ENCODE measurements around the gene SMIM41.

SMIM41 gene

DNA sequence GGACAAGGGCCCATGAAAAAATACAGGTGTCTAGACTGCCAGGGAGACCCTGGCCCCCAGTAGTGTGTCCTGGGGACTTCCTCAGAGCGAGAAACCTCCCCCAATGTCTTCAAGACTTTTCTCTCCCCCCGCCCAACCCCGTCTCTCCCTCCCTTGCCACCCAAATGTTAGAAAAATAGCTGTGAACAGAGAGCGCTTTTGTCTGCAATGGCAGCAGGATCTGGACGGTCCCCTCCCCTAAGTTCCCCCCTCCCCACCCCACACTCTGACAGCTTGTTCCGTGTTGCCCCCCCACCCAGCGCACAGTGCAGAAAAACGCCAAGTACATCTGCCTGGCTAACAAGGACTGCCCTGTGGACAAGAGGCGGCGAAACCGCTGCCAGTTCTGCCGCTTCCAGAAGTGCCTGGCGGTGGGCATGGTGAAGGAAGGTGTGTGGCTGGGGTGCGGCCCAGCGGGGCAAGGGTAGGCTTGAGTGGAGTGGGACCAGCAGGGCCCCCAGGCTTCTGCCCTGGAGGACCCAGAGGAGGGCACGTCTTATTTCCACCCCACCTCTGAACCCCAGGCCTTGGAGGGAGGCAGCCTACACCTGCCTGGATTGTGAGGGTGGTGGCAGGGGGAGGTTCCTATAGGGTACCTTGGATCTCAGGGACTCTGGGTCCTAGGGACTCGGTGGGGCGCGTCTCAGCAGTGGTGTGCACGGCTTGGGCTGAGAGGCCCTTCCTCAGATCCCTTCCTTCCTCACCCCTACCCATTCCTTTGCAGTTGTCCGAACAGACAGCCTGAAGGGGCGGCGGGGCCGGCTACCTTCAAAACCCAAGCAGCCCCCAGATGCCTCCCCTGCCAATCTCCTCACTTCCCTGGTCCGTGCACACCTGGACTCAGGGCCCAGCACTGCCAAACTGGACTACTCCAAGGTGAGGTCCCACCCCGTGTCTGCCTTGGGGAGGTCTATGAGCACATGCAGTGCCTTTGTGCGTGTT, 23.5 kb upstream of the SMIM41 start:
- H3K4me3 ChIP-seq (ENCODE audit: low read length), result no peak overlapping the region
- no peak for DNase-seq (ENCODE audit: low read depth)
- TF ChIP-seq, protein P1, sequence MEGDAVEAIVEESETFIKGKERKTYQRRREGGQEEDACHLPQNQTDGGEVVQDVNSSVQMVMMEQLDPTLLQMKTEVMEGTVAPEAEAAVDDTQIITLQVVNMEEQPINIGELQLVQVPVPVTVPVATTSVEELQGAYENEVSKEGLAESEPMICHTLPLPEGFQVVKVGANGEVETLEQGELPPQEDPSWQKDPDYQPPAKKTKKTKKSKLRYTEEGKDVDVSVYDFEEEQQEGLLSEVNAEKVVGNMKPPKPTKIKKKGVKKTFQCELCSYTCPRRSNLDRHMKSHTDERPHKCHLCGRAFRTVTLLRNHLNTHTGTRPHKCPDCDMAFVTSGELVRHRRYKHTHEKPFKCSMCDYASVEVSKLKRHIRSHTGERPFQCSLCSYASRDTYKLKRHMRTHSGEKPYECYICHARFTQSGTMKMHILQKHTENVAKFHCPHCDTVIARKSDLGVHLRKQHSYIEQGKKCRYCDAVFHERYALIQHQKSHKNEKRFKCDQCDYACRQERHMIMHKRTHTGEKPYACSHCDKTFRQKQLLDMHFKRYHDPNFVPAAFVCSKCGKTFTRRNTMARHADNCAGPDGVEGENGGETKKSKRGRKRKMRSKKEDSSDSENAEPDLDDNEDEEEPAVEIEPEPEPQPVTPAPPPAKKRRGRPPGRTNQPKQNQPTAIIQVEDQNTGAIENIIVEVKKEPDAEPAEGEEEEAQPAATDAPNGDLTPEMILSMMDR (conservative IDR thresholded peaks at IDR 0.05; ENCODE audit: low read length), result no peak

DNA sequence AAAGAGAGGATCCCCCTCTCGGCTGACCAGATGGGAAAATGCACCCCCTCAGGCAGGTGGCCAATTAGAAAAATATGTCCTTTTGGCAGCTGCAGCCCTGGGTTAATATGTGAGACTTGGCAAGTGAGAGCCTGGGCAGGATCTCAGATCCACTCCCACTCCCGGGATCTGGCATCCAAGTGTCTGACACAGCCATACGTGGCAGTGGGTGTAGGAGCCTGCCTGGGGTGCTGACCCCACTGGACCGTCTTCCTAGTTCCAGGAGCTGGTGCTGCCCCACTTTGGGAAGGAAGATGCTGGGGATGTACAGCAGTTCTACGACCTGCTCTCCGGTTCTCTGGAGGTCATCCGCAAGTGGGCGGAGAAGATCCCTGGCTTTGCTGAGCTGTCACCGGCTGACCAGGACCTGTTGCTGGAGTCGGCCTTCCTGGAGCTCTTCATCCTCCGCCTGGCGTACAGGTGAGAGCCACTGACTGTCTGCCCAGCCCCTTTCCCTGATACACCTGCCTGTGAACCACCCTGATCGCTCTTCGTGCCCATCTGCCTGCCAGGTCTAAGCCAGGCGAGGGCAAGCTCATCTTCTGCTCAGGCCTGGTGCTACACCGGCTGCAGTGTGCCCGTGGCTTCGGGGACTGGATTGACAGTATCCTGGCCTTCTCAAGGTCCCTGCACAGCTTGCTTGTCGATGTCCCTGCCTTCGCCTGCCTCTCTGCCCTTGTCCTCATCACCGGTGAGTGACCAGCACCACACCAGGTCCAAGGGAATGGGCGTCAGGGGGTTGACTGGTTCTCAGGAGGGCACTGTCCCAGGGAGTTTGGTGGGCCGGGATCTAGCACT, 22.5 kb upstream of the SMIM41 start:
- H3K4me3 ChIP-seq (ENCODE audit: low read length), result no peak overlapping the region
- DNase-seq (ENCODE audit: low read depth), result peak; percentile 70
- TF ChIP-seq, protein P1 (conservative IDR thresholded peaks at IDR 0.05; ENCODE audit: low read length), result no peak

- TF ChIP-seq, protein P1 (conservative IDR thresholded peaks at IDR 0.05; ENCODE audit: low read length), result no peak
- no peak overlapping the region for H3K4me3 ChIP-seq (ENCODE audit: low read length)
- no peak for DNase-seq (ENCODE audit: low read depth)
Measured at GRCh38 chr12:52057638-52058576, 21.6 kb upstream of the SMIM41 start.

DNA sequence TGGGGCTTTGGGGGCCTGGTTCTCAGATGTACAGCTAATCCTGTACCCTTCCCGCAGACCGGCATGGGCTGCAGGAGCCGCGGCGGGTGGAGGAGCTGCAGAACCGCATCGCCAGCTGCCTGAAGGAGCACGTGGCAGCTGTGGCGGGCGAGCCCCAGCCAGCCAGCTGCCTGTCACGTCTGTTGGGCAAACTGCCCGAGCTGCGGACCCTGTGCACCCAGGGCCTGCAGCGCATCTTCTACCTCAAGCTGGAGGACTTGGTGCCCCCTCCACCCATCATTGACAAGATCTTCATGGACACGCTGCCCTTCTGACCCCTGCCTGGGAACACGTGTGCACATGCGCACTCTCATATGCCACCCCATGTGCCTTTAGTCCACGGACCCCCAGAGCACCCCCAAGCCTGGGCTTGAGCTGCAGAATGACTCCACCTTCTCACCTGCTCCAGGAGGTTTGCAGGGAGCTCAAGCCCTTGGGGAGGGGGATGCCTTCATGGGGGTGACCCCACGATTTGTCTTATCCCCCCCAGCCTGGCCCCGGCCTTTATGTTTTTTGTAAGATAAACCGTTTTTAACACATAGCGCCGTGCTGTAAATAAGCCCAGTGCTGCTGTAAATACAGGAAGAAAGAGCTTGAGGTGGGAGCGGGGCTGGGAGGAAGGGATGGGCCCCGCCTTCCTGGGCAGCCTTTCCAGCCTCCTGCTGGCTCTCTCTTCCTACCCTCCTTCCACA, 20.7 kb upstream of the SMIM41 start:
- no peak for DNase-seq (ENCODE audit: low read depth)
- TF ChIP-seq, protein P1 (conservative IDR thresholded peaks at IDR 0.05; ENCODE audit: low read length), result no peak
- H3K4me3 ChIP-seq (ENCODE audit: low read length), result no peak overlapping the region

GRCh38 chr12:52059582-52060497, 19.7 kb upstream of the SMIM41 start:
- DNase-seq (ENCODE audit: low read depth), result no peak
- H3K4me3 ChIP-seq (ENCODE audit: low read length), result no peak overlapping the region
- TF ChIP-seq, protein P1 (conservative IDR thresholded peaks at IDR 0.05; ENCODE audit: low read length), result no peak

Data from AG10803 (cell line).